Kidney glomerular epithelial cell (primary cell): ENCODE measurements around the gene FBXO22.
"Not testable (repeated sequence)": the region's sequence is repeated elsewhere in the genome, so short reads cannot be mapped to it uniquely, and the experiment has no call there.

Experiments
- DNase-seq: peaks from one replicate; lab custom pipeline; 2025; lab: John Stamatoyannopoulos, UW

The FBXO22 gene

GRCh38 chr15:75920079-75920478, 16.4 kb downstream of the FBXO22 start:
- no peak for DNase-seq

DNA sequence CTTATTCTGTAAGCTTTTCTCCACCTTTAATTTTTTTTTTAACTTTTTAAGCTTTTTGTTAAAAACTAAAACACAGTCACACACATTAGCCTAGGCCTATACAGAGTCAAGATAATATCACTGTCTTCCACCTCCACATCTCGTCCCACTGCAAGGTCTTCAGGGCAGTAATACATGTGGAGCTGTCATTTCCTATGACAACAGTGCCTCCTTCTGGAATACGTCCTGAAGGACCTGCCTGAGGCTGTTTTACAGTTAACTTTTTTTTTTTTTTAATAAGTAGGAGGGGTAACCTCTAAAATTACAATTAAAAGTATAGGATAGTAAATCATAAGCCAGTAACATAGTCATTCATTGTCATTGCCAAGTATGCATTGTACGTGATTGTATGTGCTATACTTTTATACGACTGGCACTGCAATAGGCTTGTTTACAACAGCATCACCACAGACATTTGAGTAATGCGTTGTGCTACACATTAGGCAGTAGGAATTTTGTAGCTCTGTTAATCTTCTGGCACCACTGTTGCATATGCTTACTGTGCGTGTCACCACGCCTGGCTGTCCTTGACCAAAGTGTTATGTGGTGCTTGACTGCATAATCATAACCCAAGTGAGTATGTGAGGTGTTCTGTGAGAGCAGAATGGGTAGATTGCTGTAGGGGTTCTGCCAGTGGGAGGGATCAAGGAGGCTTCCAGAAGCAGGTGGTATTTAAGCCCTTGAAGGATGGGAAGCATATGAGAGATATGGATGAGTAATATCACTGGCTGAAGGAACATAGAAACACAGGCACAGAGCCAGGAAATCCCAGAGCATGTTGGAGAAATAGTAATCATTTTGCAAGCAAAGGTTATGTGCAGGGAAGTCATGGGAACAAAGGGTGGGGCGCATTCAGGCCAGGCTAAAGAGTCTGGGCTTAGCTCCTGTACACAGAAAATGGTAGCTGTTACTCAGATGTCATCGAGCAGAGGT, 18.3 kb downstream of the FBXO22 start:
- peak; percentile 44 for DNase-seq

GRCh38 chr15:75923756-75924155, 20.1 kb downstream of the FBXO22 start:
- no peak for DNase-seq

DNA sequence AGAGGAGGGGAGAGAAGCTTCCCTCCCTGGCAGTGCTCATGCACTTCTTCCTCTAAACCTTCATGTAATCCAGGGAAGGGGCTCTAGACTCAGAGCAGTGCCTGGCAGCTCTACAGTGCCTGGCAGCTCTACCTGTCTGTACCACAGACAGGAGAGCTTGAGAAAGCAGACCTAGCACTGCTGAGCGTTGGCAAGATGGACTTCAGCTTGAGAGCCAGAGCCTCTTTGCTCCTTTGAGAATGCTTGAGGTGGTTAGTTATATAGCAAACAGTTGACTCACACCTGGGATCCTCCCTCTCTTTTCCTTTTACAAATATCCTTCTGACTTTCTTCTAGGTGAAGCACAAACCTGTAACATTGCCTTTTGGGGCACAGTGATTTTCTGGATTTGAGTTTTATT, 20.9 kb downstream of the FBXO22 start:
- DNase-seq = no peak

DNA sequence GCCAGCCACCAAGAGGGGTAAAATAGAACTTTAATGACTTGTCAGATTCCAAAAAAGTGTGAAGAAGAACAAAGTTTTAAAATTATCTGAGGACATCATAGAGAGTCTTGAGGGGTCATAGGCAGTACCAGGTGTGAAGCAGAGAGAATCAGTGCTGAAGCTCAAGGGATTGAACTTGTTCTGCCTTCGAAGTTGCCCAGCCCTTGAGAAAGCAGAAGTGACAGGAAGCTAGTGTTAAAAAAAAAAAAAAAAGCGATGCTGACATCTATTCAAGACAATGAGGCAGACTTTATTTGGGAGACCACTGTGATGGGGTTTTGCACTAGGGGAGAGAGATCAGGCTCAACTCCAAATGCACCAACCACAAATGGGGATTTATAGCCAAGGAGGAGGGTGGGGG, 21.8 kb downstream of the FBXO22 start:
- DNase-seq = no peak

DNA sequence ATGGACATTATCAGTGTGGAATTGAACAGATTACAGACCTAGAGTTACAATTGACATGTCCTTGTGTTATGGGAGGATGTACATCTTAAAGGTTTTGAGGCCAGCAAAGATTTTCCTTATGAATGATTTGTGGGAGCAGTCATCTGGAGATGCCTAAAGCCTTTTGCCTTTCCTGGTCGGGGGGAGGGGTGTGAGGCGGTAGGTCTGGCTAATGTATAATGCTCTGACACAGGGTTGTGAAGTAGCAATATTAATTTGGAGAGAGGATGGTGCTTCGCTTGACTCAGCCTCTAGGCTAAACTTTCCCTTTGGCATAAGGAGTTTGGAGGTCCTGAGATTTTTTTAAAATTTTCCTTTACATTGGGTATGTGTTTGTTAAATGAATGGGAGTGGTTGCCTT, 23.3 kb downstream of the FBXO22 start:
- no peak for DNase-seq

- DNase-seq = no peak
Measured at GRCh38 chr15:75927601-75928000, 23.9 kb downstream of the FBXO22 start.

DNA sequence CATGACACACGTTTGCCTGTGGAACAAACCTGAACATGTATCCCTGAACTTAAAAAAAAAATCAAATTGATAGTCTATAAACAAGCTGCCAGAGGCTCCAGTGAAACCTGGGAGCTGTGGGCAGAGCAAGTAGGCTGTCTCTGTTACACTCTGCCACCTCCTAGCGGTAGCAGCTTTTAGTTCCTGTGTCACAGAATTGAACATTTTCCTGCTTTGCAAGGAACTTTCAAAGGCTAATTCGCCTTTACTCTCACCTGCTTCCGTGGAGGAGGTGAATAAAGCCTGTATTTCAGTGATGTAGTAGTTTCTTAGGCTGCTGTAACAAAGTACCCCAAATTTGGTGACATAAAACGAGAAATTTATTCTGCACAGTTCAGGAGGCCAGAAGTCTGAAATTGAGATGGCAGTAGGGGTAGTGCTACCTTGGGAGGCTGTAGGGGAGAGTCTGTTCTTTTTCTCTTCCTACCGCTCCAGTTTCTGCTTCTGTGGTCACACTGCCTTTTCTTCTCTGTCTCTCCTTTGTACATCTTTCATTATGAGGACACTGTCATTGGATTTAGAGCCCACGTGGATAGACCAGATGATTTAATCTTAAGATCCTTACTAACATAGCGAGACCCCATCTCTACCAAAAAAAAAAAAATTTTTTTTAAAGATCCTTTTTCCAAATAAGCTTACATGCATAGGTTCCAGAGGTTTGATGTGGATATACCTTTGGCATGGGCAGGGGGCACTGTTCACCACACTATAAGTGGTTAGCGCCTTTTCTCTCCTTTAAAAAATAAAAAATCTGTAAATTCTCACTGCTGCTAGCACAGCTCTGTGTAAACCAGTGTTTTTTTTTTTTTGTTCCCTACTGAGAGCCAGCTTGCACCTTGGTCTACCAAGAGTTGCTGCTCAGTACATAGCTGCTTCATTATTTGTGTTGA, 25.3 kb downstream of the FBXO22 start:
- no peak for DNase-seq

GRCh38 chr15:75929799-75930565, 26.3 kb downstream of the FBXO22 start:
- DNase-seq = no peak

GRCh38 chr15:75930866-75931265, 27.2 kb downstream of the FBXO22 start:
- DNase-seq = no peak

DNA sequence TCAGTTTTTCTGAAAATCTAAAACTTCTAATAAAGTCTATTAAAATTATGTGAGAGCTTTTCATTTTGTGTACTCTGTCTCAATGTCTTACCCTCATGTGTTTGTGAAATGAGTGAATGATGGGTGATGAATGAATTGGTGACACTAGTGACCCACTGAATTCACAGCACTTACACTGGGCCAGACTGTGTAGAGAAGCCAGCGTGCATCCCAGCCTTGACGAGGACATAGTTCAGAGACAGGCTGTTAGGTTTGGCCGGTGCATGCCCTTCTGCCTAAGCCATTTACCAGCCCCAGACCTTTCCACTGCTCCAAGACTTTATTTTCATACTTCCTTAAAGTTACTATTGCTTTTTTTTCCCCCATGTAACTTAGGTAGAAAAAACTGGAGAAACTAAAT, 38.8 kb downstream of the FBXO22 start:
- DNase-seq = no peak

GRCh38 chr15:75943246-75943645, 39.6 kb downstream of the FBXO22 start:
- no peak for DNase-seq

- DNase-seq = peak; percentile 48
Measured at GRCh38 chr15:75943713-75944215, 40.1 kb downstream of the FBXO22 start.

- DNase-seq = no peak
Measured at GRCh38 chr15:75945953-75946352, 42.3 kb downstream of the FBXO22 start.

GRCh38 chr15:75947092-75947491, 43.4 kb downstream of the FBXO22 start:
- peak; percentile 71 for DNase-seq

DNA sequence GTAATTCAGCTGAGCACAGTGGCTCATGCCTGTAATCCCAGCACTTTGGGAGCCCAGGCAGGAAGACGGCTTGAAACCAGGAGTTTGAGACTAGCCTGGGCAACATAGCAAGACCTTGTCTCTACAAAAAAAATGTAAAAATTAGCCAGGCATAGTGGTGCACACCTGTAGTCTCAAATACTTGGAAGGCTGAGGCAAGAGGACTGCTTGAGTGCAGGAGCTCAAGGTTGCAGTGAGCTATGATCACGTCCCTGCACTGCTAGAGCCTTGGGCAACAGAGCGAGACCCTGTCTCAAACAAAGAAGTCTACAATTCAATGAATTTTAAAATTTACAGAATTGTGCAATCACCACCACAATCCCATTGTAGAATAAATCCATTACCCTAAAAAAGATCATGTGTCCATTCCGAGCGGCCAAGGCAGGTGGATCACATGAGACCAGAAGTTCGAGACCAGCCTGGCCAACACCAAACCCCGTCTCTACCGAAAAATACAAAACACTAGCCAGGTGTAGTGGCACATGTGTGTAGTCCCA, 45.2 kb downstream of the FBXO22 start:
- no peak for DNase-seq

DNA sequence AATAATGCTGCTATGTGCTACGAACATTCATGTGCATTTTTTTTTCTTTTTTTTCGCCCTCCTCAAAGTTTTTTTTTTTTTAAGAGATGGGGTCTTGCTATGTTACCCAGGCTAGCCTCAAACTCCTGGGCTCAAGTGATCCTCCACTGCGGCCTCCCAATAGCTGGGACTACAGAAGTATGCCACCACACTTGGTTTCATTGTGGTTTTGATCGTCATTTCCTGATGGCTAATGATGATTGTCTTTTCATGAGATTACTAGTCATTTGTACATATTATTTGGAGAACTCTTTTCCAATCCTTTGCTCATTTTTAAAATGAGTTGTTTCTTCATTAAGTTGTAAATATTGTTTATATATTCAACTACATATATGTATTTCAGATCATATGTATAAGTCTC, 48.8 kb downstream of the FBXO22 start:
- DNase-seq = no peak

- DNase-seq = no peak
Measured at GRCh38 chr15:75955720-75956119, 52.0 kb downstream of the FBXO22 start.

DNA sequence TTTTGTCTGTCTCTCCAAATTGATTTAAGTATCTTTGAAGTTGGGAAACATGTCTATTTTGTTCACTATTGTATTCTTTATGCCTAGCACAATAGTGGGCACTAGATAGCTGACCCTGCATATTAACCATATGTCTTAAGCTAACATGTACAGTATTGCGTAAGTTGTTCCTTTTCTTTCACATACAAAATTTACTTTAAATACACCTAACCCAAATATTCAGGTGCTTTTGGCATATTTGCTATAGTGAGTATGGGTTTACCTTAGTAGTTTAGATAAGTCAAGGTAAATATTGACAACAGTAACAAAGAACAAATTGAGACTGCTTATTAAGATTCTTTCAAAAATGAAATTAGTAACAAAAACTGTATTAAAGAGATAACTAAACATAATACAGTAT, 57.7 kb downstream of the FBXO22 start:
- DNase-seq = no peak

DNA sequence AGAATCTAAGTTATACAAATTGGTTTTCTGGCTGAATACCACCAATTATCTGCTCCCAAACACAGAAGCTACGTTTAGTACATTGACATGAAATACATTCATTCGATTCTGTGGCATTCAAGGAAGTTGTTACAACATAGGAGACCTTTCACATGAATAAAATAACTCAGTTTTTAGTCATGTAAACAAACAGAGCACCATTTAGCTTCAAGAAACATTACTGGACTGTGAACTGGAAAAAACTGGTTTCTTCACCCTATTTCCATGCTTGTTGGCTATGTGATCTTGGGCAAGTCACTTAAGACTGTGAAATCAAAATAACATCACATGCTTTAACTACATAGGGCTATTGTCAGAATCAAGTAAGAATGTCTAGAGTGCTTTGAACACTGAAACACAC, 62.4 kb downstream of the FBXO22 start:
- DNase-seq = no peak

- DNase-seq = not testable (repeated sequence)
Measured at GRCh38 chr15:75976766-75977165, 73.1 kb downstream of the FBXO22 start.
